ENCODE measurements around the gene RPP25L. TPM values are rescaled to one million over a fixed set of nuclear protein-coding genes. Genes with fewer than 3 reads are reported as not detected.

The RPP25L gene
- total RNA-seq, 5 donors from 2014 or later (not counting 1 experiment from before 2014, with no cell fraction given): 9.3 to 28.6 (median 22.5) TPM

DNA sequence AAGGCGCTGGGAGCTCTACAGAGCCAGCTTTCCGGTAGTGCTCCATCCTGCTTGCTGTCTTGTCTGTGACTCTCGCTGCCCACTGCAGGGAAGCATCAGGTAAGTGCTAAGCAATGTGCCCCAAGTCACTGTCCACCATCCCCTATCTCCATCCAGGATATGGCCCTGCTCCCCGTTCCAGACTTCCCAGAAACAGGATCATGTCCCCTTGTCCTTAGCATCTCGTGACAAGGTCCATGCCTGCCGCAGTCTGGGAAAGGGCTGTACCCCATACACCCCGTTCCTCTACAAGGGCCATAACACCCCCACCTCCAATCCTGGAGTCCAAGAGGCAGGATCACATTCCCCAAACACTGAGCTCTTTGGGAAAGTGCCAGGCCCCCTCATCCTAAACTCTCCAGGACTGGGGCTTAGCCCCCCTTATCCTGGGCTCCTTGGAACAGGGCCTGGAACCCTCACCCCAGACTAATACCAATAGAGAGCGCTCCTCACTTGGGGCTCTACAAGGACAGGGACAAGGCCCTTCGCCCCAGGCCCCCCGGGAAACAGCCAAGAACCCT, 566 bp downstream of the RPP25L start:
- Histone ChIP-seq H3K9me3 (no peaks in the 10 kb centered on the region), H3K27ac (ENCODE audit: low read length) (peak overlapping the region; percentile 89), H3K4me1 (ENCODE audit: control insufficient read depth in 1 of 2, extremely low read depth in 1 of 2, insufficient read depth in 2 of 2, low read length in 2 of 2) (peaks cover 3 to 26% of the 10 kb centered on the region in 2 experiments), H3K36me3 (ENCODE audit: control insufficient read depth in 2 of 2, extremely low read depth in 1 of 2, insufficient read depth in 1 of 2, low read length in 1 of 2) (peaks cover 0 to 22% of the 10 kb centered on the region in 2 donors), H3K4me3 (ENCODE audit: control insufficient read depth in 1 of 2, extremely low read depth in 1 of 2, low read length in 1 of 2) (peak overlapping the region; percentile 71 to 94), H3K27me3 (replicated peaks in 1 of 2; ENCODE audit: control insufficient read depth in 2 of 2, extremely low read depth in 1 of 2, insufficient read depth in 2 of 2, low read length in 1 of 2) (no peaks in the 10 kb centered on the region)
- ATAC-seq (replicated peaks in 1 of 4) (peak in 3 of 4 experiments; percentile 1 to 10 (median 6)), DNase-seq (peak in 2 of 35 experiments; percentile 14 to 24)
- Mint-ChIP-seq H3K4me1 (peaks cover 19 to 28% (median 25%) of the 10 kb centered on the region in 3 donors), H3K36me3 (peaks cover 18% of the 10 kb centered on the region), H3K27me3 (no peaks in the 10 kb centered on the region), H3K9me3 (no peaks in the 10 kb centered on the region), H3K27ac (peak overlapping the region; percentile 90 to 94), H3K4me3 (peak overlapping the region; percentile 79 to 89 (median 80))
- WGBS (ENCODE audit: insufficient coverage): 61% methylated on average over 10 of the region's 10 CpGs
- CTCF ChIA-PET: interaction anchor here (0.8 to 1.3 kb wide), 2 partner anchors 23 to 29 kb away, joined by 3 to 4 read pairs; no protein-coding TSS in a partner anchor
- POLR2A ChIA-PET: interaction anchor here in 1 of 2 donors (0.6 kb wide), 1 partner anchor 149 kb away, joined by 5 read pairs; no protein-coding TSS in a partner anchor

DNA sequence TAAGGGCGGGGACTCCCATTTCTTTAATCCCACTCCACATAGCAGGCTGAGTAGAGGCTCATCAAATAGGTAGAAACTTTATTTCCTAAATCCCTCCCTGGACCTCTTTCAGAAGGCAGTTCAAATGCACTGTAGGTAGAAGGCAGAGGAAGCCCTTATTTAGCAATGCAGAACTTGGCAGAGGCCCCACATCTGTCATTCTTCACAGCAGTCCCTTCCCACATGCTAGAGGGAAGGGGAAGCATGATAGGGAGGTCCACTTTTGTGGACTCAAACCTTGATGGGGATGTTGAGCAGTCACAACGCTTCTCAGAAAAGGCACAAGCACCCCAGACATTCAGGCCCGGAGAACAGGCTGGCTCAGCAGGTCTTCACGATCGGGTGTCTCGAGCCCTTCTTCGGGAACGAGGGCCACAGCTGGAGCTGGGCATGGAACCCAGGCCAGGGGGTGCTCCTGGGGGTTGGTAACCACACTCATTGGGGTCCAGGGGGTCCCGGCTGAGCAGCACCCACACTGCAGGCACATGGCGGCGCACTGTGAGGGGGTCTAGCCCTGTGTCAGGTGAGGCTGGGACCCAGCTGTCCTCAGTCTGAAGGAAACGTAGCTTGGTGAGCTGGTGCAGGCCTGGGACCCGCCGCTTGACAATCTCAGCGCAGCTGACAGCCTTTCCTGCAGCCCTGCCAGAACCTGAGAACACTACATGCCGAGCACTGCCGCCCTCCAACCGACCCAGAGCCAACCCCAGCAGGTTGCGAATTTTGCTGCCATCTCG, 1.3 kb downstream of the RPP25L start:
- Mint-ChIP-seq H3K4me3 (peak overlapping the region; percentile 79 to 89 (median 80)), H3K27ac (peak overlapping the region in 1 of 2 donors; percentile 36), H3K9me3 (no peaks in the 10 kb centered on the region)

DNA sequence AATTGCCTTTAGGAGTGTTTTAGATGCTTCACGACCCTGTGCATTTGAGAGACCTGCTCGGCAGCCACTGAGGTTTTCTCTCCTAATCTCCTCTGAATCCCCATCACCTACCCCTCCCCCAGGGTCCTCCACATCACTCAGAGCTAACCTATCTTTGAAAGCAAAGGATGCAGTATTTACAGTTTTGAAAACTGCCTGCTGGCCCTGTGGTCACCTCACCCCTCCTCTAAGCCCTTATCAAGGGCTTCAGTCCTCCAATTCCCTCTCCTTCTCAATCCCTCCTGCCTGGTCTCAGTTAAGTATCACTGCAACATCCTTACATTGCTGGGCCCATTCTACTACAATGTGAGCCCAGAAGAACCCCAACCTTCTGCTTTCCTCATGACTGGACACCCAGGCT, 4.6 kb downstream of the RPP25L start:
- Mint-ChIP-seq H3K4me1 (peaks cover 10 to 18% (median 17%) of the 10 kb centered on the region in 3 donors), H3K27me3 (peaks cover 3 to 5% of the 10 kb centered on the region in 2 donors)
- CTCF ChIA-PET: interaction anchor here in 1 of 2 donors (0.6 kb wide), 1 partner anchor 167 kb away, joined by 4 read pairs; no protein-coding TSS in a partner anchor

More for the DNA sequence above, 1.3 kb downstream of the RPP25L start:
- Histone ChIP-seq H3K27me3 (replicated peaks in 1 of 2; ENCODE audit: control insufficient read depth in 2 of 2, extremely low read depth in 1 of 2, insufficient read depth in 2 of 2, low read length in 1 of 2) (no peaks in the 10 kb centered on the region), H3K9me3 (no peaks in the 10 kb centered on the region), H3K4me3 (ENCODE audit: control insufficient read depth in 1 of 2, extremely low read depth in 1 of 2, low read length in 1 of 2) (peak overlapping the region in 1 of 2 donors; percentile 71), H3K4me1 (ENCODE audit: control insufficient read depth in 1 of 2, extremely low read depth in 1 of 2, insufficient read depth in 2 of 2, low read length in 2 of 2) (peaks cover 3 to 26% of the 10 kb centered on the region in 2 experiments), H3K36me3 (ENCODE audit: control insufficient read depth in 2 of 2, extremely low read depth in 1 of 2, insufficient read depth in 1 of 2, low read length in 1 of 2) (peaks cover 0 to 15% of the 10 kb centered on the region in 2 donors), H3K27ac (ENCODE audit: low read length) (no peak overlapping the region)
- no peak for DNase-seq
- 97% methylated on average over 18 of the region's 20 CpGs for WGBS (ENCODE audit: insufficient coverage)
- POLR2A ChIA-PET: interaction anchor here in 1 of 2 donors (0.6 kb wide), 1 partner anchor 148 kb away, joined by 5 read pairs; no protein-coding TSS in a partner anchor
- Mint-ChIP-seq H3K36me3 (peaks cover 11% of the 10 kb centered on the region), H3K27me3 (no peaks in the 10 kb centered on the region), H3K4me1 (peaks cover 19 to 28% (median 25%) of the 10 kb centered on the region in 3 donors)
- CTCF ChIA-PET: interaction anchor here (0.8 to 1.3 kb wide), 2 partner anchors 24 to 29 kb away, joined by 3 to 4 read pairs; no protein-coding TSS in a partner anchor
- no peak for ATAC-seq (replicated peaks in 1 of 4)

DNA sequence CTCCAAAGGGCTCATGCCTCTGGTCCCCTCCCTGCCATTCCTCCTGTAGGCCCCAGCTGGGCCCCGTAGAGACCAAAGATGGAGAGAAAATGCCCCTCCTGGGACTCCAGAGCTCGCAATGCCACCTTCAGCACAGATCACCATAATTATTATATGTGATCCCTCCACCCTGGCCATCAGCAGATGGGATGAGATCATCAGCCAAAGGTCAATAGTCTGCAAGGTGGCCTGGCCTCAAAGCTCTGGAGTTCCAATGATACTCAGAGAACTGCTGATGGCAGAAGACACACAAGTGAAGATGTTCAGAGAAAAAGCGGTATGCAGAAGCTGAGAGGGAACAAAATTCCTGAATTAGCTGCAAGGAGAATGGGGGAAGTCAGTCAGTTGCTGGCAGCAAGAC, 5.0 kb downstream of the RPP25L start:
- Histone ChIP-seq H3K36me3 (ENCODE audit: control insufficient read depth in 2 of 2, extremely low read depth in 1 of 2, insufficient read depth in 1 of 2, low read length in 1 of 2) (no peaks in the 10 kb centered on the region), H3K27ac (ENCODE audit: low read length) (no peak overlapping the region), H3K4me1 (ENCODE audit: control insufficient read depth in 1 of 2, extremely low read depth in 1 of 2, insufficient read depth in 2 of 2, low read length in 2 of 2) (peaks cover 3 to 15% of the 10 kb centered on the region in 2 experiments), H3K9me3 (no peaks in the 10 kb centered on the region), H3K27me3 (replicated peaks in 1 of 2; ENCODE audit: control insufficient read depth in 2 of 2, extremely low read depth in 1 of 2, insufficient read depth in 2 of 2, low read length in 1 of 2) (no peaks in the 10 kb centered on the region), H3K4me3 (ENCODE audit: control insufficient read depth in 1 of 2, extremely low read depth in 1 of 2, low read length in 1 of 2) (no peak overlapping the region)
- Mint-ChIP-seq H3K36me3 (peaks cover 5% of the 10 kb centered on the region), H3K9me3 (no peaks in the 10 kb centered on the region), H3K27ac (no peak overlapping the region), H3K4me1 (peaks cover 7 to 17% (median 15%) of the 10 kb centered on the region in 3 donors), H3K4me3 (no peak overlapping the region), H3K27me3 (peaks cover 3 to 5% of the 10 kb centered on the region in 2 donors)
- ATAC-seq (replicated peaks in 1 of 4) (no peak), DNase-seq (no peak)
- ChIA-PET CTCF (interaction anchor here in 1 of 2 donors (0.6 kb wide), 1 partner anchor 166 kb away, joined by 4 read pairs; no protein-coding TSS in a partner anchor), POLR2A (no interaction called here)
- WGBS (ENCODE audit: insufficient coverage): 94% methylated on average over 3 of the region's 3 CpGs

More for the DNA sequence above, 4.6 kb downstream of the RPP25L start:
- WGBS (ENCODE audit: insufficient coverage): 68% methylated on average over 2 of the region's 2 CpGs
- ATAC-seq (replicated peaks in 1 of 4) (no peak), DNase-seq (no peak)
- Histone ChIP-seq H3K27me3 (replicated peaks in 1 of 2; ENCODE audit: control insufficient read depth in 2 of 2, extremely low read depth in 1 of 2, insufficient read depth in 2 of 2, low read length in 1 of 2) (no peaks in the 10 kb centered on the region), H3K9me3 (no peaks in the 10 kb centered on the region), H3K4me3 (ENCODE audit: control insufficient read depth in 1 of 2, extremely low read depth in 1 of 2, low read length in 1 of 2) (no peak overlapping the region), H3K27ac (ENCODE audit: low read length) (no peak overlapping the region), H3K4me1 (ENCODE audit: control insufficient read depth in 1 of 2, extremely low read depth in 1 of 2, insufficient read depth in 2 of 2, low read length in 2 of 2) (peaks cover 3 to 18% of the 10 kb centered on the region in 2 experiments), H3K36me3 (ENCODE audit: control insufficient read depth in 2 of 2, extremely low read depth in 1 of 2, insufficient read depth in 1 of 2, low read length in 1 of 2) (no peaks in the 10 kb centered on the region)
- Mint-ChIP-seq H3K4me3 (no peak overlapping the region), H3K27ac (no peak overlapping the region), H3K9me3 (no peaks in the 10 kb centered on the region), H3K36me3 (peaks cover 5% of the 10 kb centered on the region)
- POLR2A ChIA-PET: no interaction called here

DNA sequence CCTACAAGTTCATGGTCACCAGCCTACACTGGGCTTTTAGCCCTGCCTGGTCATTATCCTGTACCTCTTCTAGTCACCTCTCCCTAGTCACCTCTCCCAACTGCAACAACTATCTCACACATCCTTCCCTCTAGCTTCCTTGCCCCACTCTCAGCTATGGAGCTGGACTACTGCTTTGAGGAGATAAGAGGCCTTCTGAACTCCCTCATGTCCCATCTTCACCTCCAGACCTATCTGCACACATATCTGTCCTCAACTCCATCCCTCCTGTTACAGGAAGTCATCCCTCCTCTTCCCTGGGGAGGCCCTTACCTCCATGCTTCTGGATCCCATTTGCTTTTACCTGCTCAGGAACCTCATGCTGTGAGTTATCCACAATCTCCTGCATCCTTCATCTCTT, 5.7 kb downstream of the RPP25L start:
- Mint-ChIP-seq H3K27me3 (peaks cover 3 to 5% of the 10 kb centered on the region in 2 donors), H3K4me1 (peaks cover 2 to 13% (median 11%) of the 10 kb centered on the region in 3 donors), H3K27ac (no peak overlapping the region), H3K36me3 (peaks cover 3% of the 10 kb centered on the region), H3K9me3 (no peaks in the 10 kb centered on the region), H3K4me3 (no peak overlapping the region)
- no peak for ATAC-seq (replicated peaks in 1 of 4)
- H3K27me3 ChIP-seq (replicated peaks in 1 of 2; ENCODE audit: control insufficient read depth in 2 of 2, extremely low read depth in 1 of 2, insufficient read depth in 2 of 2, low read length in 1 of 2): peaks cover 0 to 2% of the 10 kb centered on the region in 2 experiments
- H3K9me3 ChIP-seq: no peaks in the 10 kb centered on the region
- H3K36me3 ChIP-seq (ENCODE audit: control insufficient read depth in 2 of 2, extremely low read depth in 1 of 2, insufficient read depth in 1 of 2, low read length in 1 of 2): no peaks in the 10 kb centered on the region
- ChIA-PET POLR2A (interaction anchor here in 1 of 2 donors (0.6 kb wide), 1 partner anchor 594 kb away, joined by 3 read pairs; no protein-coding TSS in a partner anchor), CTCF (interaction anchor here in 1 of 2 donors (4.1 kb wide), 1 partner anchor 28 kb away, joined by 24 read pairs; no protein-coding TSS in a partner anchor)
- H3K27ac ChIP-seq (ENCODE audit: low read length): no peak overlapping the region
- DNase-seq: no peak
- H3K4me3 ChIP-seq (ENCODE audit: control insufficient read depth in 1 of 2, extremely low read depth in 1 of 2, low read length in 1 of 2): no peak overlapping the region
- H3K4me1 ChIP-seq (ENCODE audit: control insufficient read depth in 1 of 2, extremely low read depth in 1 of 2, insufficient read depth in 2 of 2, low read length in 2 of 2): peaks cover 1 to 9% of the 10 kb centered on the region in 2 experiments

All from T-cell (primary cell).